SHP77 (cell line): ENCODE measurements around the gene TMEM269.

Experiments
- DNase-seq, 2 experiments: peaks; one replicate each; lab custom pipeline; 2025; lab: John Stamatoyannopoulos, UW

Gene TMEM269

GRCh38 chr1:42784946-42785693 lies at the start of gene TMEM269:
TMEM269 (plus strand) TSS chr1:42784991; CDS start chr1:42789894, 4,903 bp downstream.
- no peak for DNase-seq

- no peak for DNase-seq
Observed at GRCh38 chr1:42735056-42735455, 49.7 kb upstream of the TMEM269 start.

- DNase-seq: no peak
Observed at GRCh38 chr1:42735477-42736105, 49.2 kb upstream of the TMEM269 start.

- no peak for DNase-seq
Observed at GRCh38 chr1:42736152-42736551, 48.6 kb upstream of the TMEM269 start.

GRCh38 chr1:42736571-42737200 lies 48.1 kb upstream of the TMEM269 start:
- no peak for DNase-seq

- DNase-seq: peak in 1 of 2 experiments; percentile 8
Observed at GRCh38 chr1:42737257-42737656, 47.5 kb upstream of the TMEM269 start.

- DNase-seq: no peak
Observed at GRCh38 chr1:42737986-42738677, 46.7 kb upstream of the TMEM269 start.

- DNase-seq: no peak
Observed at GRCh38 chr1:42738678-42739226, 46.0 kb upstream of the TMEM269 start.

GRCh38 chr1:42739753-42740700 lies 44.8 kb upstream of the TMEM269 start, which contains the start of gene CLDN19:
CLDN19 (minus strand) TSS chr1:42740236; CDS start chr1:42740063, 173 bp downstream.
- DNase-seq: no peak

- no peak for DNase-seq
Observed at GRCh38 chr1:42740851-42741580, 43.8 kb upstream of the TMEM269 start.

GRCh38 chr1:42741706-42742105 lies 43.1 kb upstream of the TMEM269 start:
- DNase-seq: no peak

GRCh38 chr1:42742141-42742540 lies 42.6 kb upstream of the TMEM269 start:
- DNase-seq: no peak

GRCh38 chr1:42742617-42743316 lies 42.0 kb upstream of the TMEM269 start:
- DNase-seq: no peak

- DNase-seq: no peak
Observed at GRCh38 chr1:42743317-42744147, 41.3 kb upstream of the TMEM269 start.

- DNase-seq: no peak
Observed at GRCh38 chr1:42744148-42744413, 40.7 kb upstream of the TMEM269 start.

GRCh38 chr1:42745851-42746250 lies 38.9 kb upstream of the TMEM269 start:
- DNase-seq: no peak

GRCh38 chr1:42746436-42747105 lies 38.2 kb upstream of the TMEM269 start:
- no peak for DNase-seq

- peak; percentile 37 to 40 for DNase-seq
Observed at GRCh38 chr1:42747125-42747524, 37.7 kb upstream of the TMEM269 start.
